SU-DHL-6 (cell line): ENCODE results near the gene MIA3.

Experiments used
- CTCF ChIP-seq: fragments of 200-600 bp; sonication (generic); IDR thresholded peaks from one replicate; pipeline ENCODE4 v1.5.1; 2017; ENCODE audit warnings: antibody characterized with exemption, mild to moderate bottlenecking, low read length, moderate library complexity; ENCODE audit not compliant: insufficient read depth, poor library complexity, severe bottlenecking
- EZH2phosphoT487 ChIP-seq: fragments of 200-600 bp; sonication (generic), shearing (Covaris generic); conservative IDR thresholded peaks from 2 replicates; pipeline ENCODE4 v1.6.1; 2018; ENCODE audit warnings: mild to moderate bottlenecking, antibody characterized with exemption, low read length, moderate library complexity, mixed read lengths

GRCh38 chr1:222706815-222707214, 88.9 kb downstream of the MIA3 start:
- TF ChIP-seq CTCF (no peak), EZH2phosphoT487 (no peak)
